ENCODE results near the gene ROBO3.

DNA sequence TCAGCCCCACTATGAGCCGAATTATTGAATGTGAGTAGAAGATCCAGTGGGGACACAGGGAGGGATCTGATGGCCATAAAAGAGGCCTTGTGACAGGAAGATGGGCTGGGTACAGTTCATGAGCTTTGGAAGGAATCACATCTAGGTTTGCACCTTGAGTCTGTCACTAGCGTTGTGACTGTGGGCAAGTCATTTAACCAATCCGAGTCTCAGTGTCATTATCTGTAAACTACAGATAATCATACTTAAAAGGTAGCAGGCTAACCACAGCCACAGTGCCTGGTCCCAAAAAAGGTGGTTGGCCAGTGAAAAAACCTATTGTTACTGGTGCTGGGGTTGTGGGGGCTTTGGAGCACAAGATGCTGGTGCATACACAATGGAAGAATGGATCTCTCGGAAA lies 57.6 kb downstream of the ROBO3 start:
- TF ChIP-seq, protein P1, sequence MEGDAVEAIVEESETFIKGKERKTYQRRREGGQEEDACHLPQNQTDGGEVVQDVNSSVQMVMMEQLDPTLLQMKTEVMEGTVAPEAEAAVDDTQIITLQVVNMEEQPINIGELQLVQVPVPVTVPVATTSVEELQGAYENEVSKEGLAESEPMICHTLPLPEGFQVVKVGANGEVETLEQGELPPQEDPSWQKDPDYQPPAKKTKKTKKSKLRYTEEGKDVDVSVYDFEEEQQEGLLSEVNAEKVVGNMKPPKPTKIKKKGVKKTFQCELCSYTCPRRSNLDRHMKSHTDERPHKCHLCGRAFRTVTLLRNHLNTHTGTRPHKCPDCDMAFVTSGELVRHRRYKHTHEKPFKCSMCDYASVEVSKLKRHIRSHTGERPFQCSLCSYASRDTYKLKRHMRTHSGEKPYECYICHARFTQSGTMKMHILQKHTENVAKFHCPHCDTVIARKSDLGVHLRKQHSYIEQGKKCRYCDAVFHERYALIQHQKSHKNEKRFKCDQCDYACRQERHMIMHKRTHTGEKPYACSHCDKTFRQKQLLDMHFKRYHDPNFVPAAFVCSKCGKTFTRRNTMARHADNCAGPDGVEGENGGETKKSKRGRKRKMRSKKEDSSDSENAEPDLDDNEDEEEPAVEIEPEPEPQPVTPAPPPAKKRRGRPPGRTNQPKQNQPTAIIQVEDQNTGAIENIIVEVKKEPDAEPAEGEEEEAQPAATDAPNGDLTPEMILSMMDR (IDR thresholded peaks at IDR 0.05; ENCODE audit: borderline replicate concordance, extremely low read depth, low read length, poor library complexity, severe bottlenecking): no peak
- no peak for TF ChIP-seq EZH2 (IDR thresholded peaks at IDR 0.05; ENCODE audit: borderline replicate concordance, low read depth, low read length, severe bottlenecking)

All from DND-41 (cell line).